OCI-LY3 (cell line): ENCODE results near the gene ST7.

Source experiments
- H2AFZ ChIP-seq: fragments of 200-600, 300-600 bp; shearing (Covaris generic); 2 replicates; pipeline ENCODE4 v1.6.0; 2014; ENCODE audit warnings: antibody characterized with exemption, low read depth, low read length
- H3K27ac ChIP-seq: fragments of 200-600, 300-600 bp; sonication (generic); 2 replicates; pipeline ENCODE4 v1.5.1; 2014; ENCODE audit warnings: mild to moderate bottlenecking, low read length, moderate library complexity, mixed read lengths
- H3K27me3 ChIP-seq: fragments of 200-600, 300-600 bp; sonication (generic); 2 replicates; pipeline ENCODE4 v1.6.1; 2014; ENCODE audit warnings: low read depth, low read length, mixed read lengths
- H3K36me3 ChIP-seq: fragments of 200-600, 300-600 bp; sonication (generic); replicated peaks from 2 replicates; pipeline ENCODE3; 2014; ENCODE audit warnings: low read depth, low read length, mixed read lengths
- H3K4me1 ChIP-seq: fragments of 300-600, 200-600 bp; sonication (generic); 2 replicates; pipeline ENCODE4 v1.6.1; 2014; ENCODE audit warnings: low read length, mixed read lengths
- H3K4me2 ChIP-seq: fragments of 200-600, 300-600 bp; sonication (generic); 2 replicates; pipeline ENCODE4 v1.6.1; 2014; ENCODE audit warnings: low read length, mixed read lengths
- H3K4me3 ChIP-seq: fragments of 300-600, 200-600 bp; sonication (generic); 2 replicates; pipeline ENCODE4 v1.5.1; 2014; ENCODE audit warnings: antibody characterized with exemption, mild to moderate bottlenecking, low read length, moderate library complexity
- H3K79me2 ChIP-seq: fragments of 300-600, 200-600 bp; shearing (Covaris generic); 2 replicates; pipeline ENCODE4 v1.6.1; 2014; ENCODE audit warnings: mild to moderate bottlenecking, low read length, mixed read lengths
- H3K9ac ChIP-seq: fragments of 300-600, 200-600 bp; shearing (Covaris generic); 2 replicates; pipeline ENCODE4 v1.6.0; 2014; ENCODE audit warnings: mild to moderate bottlenecking, low read length, moderate library complexity
- H3K9me3 ChIP-seq: fragments of 200-600, 300-600 bp; shearing (Covaris generic); 2 replicates; pipeline ENCODE4 v1.6.1; 2014; ENCODE audit warnings: low read length, mixed read lengths; ENCODE audit not compliant: insufficient read depth
- H4K20me1 ChIP-seq: fragments of 200-600, 300-600 bp; sonication (generic); 2 replicates; pipeline ENCODE4 v1.6.1; 2016; ENCODE audit warnings: low read length, mixed read lengths; ENCODE audit not compliant: insufficient read depth
- EZH2phosphoT487 ChIP-seq: fragments of 200-600 bp; shearing (Covaris generic); IDR thresholded peaks from 2 replicates; pipeline ENCODE4 v1.6.1; 2018; ENCODE audit warnings: antibody characterized with exemption, mixed run types, low read depth
- TF ChIP-seq, protein P1 (sequence below): fragments of 200-600, 300-600 bp; sonication (generic); IDR thresholded peaks from 2 replicates; pipeline ENCODE4 v1.5.1; 2014; ENCODE audit warnings: antibody characterized with exemption, low read length, low read depth

The ST7 gene

DNA sequence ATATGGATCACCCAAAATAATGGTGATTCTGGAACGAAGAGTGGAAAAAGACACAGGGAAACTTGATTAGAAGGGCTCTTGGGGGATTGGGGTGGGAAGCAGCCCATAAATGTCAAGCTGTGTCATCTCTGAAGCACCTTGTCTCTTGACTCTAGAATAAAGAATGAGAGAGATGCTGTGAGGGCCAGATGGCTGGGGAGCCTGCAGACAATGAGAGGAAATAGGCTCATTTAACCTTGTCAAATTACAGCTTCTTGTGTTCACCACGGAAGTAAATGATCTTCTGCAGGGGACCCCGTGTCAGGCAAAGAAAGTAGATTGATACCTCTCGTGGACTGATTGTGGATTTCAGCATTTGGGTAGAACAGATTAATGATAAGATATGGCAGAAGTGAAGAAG, 159.3 kb downstream of the ST7 start:
- peaks cover 19% of the 10 kb centered on the region for H3K36me3 ChIP-seq
- no peak overlapping the region for H3K4me2 ChIP-seq
- TF ChIP-seq, protein P1, sequence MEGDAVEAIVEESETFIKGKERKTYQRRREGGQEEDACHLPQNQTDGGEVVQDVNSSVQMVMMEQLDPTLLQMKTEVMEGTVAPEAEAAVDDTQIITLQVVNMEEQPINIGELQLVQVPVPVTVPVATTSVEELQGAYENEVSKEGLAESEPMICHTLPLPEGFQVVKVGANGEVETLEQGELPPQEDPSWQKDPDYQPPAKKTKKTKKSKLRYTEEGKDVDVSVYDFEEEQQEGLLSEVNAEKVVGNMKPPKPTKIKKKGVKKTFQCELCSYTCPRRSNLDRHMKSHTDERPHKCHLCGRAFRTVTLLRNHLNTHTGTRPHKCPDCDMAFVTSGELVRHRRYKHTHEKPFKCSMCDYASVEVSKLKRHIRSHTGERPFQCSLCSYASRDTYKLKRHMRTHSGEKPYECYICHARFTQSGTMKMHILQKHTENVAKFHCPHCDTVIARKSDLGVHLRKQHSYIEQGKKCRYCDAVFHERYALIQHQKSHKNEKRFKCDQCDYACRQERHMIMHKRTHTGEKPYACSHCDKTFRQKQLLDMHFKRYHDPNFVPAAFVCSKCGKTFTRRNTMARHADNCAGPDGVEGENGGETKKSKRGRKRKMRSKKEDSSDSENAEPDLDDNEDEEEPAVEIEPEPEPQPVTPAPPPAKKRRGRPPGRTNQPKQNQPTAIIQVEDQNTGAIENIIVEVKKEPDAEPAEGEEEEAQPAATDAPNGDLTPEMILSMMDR: no peak
- TF ChIP-seq EZH2phosphoT487: no peak
- H3K27ac ChIP-seq: no peak overlapping the region
- H3K27me3 ChIP-seq: no peaks in the 10 kb centered on the region
- H3K79me2 ChIP-seq: peaks cover 57% of the 10 kb centered on the region
- H2AFZ ChIP-seq: no peak overlapping the region
- no peak overlapping the region for H3K9ac ChIP-seq
- peaks cover 78% of the 10 kb centered on the region for H4K20me1 ChIP-seq
- no peaks in the 10 kb centered on the region for H3K9me3 ChIP-seq
- H3K4me1 ChIP-seq: peaks cover 16% of the 10 kb centered on the region
- H3K4me3 ChIP-seq: no peak overlapping the region

DNA sequence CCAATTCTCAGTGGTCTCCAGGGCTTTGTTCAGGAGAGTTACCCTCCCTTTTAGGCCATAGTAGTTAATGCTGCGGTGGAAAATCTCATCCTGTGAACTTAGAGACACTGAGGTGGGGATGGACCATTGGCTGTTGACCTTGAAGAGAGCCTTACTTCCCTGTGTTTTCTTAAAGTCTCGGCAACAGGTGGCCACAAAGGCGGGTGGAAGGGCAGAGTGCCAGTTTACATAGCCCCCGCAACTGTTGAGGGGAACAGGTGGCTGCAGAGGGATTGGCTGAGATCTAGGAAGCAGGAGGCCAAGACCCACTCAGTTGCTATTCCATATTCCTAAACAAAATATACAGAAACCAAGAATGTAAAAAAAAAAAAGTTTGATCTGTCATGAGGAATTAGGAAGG, 160.6 kb downstream of the ST7 start:
- no peak for TF ChIP-seq EZH2phosphoT487
- TF ChIP-seq, protein P1: no peak
- H3K27me3 ChIP-seq: no peaks in the 10 kb centered on the region

DNA sequence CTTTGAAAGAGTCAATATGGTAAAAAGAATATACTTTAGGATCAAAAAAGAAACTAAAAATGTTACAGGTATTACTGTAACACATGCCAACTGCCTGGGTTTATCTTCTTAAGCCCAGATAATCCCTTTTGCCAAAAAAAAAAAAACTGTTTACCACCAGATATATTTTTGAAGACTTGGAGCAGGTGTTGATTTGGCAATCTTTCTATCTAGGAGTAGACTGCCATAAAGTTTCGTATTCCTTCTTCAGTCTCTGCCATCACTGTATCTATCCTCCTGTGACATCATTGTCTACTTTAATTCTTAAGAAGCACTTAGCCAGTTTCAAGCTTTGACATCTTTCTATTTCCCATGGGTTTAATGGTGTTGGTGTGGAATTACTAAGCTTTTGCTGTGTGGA, 161.0 kb downstream of the ST7 start:
- H3K27me3 ChIP-seq: no peaks in the 10 kb centered on the region
- no peak overlapping the region for H3K4me2 ChIP-seq
- H3K9ac ChIP-seq: no peak overlapping the region
- H3K4me1 ChIP-seq: peaks cover 16% of the 10 kb centered on the region
- H3K36me3 ChIP-seq: peaks cover 12% of the 10 kb centered on the region
- peaks cover 82% of the 10 kb centered on the region for H4K20me1 ChIP-seq
- H3K9me3 ChIP-seq: no peaks in the 10 kb centered on the region
- H3K27ac ChIP-seq: no peak overlapping the region
- H3K79me2 ChIP-seq: peaks cover 44% of the 10 kb centered on the region
- TF ChIP-seq, protein P1: no peak
- no peak for TF ChIP-seq EZH2phosphoT487
- no peak overlapping the region for H2AFZ ChIP-seq
- H3K4me3 ChIP-seq: no peak overlapping the region

More for the DNA sequence above, 160.6 kb downstream of the ST7 start:
- no peak overlapping the region for H2AFZ ChIP-seq
- H3K9ac ChIP-seq: no peak overlapping the region
- peaks cover 16% of the 10 kb centered on the region for H3K4me1 ChIP-seq
- H3K79me2 ChIP-seq: peaks cover 47% of the 10 kb centered on the region
- no peak overlapping the region for H3K4me3 ChIP-seq
- no peak overlapping the region for H3K27ac ChIP-seq
- no peak overlapping the region for H3K4me2 ChIP-seq
- no peaks in the 10 kb centered on the region for H3K9me3 ChIP-seq
- peaks cover 85% of the 10 kb centered on the region for H4K20me1 ChIP-seq
- peaks cover 16% of the 10 kb centered on the region for H3K36me3 ChIP-seq

DNA sequence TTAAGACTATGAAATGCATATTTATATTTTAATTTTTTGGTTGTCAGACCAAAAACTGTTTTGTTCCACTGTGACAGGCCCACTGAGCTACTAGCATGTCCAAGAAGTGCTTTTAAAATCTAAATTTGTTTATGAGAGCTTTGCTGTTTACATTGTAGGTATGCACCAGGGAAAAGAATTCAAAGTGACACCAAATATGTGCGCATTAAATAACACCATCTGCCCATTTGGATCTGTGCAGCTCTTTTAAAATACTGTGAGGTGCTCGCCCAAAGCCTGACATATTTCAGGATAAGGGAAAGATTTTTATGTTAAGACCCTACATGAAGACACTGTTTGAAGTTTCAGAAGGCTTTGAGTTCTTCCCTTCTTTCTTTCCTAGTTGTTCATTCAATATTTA, 162.9 kb downstream of the ST7 start:
- TF ChIP-seq, protein P1: no peak
- TF ChIP-seq EZH2phosphoT487: no peak
- no peak overlapping the region for H3K4me2 ChIP-seq

More for the DNA sequence above, 162.9 kb downstream of the ST7 start:
- Histone ChIP-seq H3K9ac (no peak overlapping the region), H3K36me3 (peaks cover 20% of the 10 kb centered on the region), H3K4me1 (peaks cover under 1% of the 10 kb centered on the region), H3K9me3 (no peaks in the 10 kb centered on the region), H3K4me3 (no peak overlapping the region), H4K20me1 (peaks cover 69% of the 10 kb centered on the region), H2AFZ (no peak overlapping the region), H3K79me2 (peaks cover 35% of the 10 kb centered on the region), H3K27me3 (no peaks in the 10 kb centered on the region), H3K27ac (no peak overlapping the region)
